Retinal pigment epithelial cell (primary cell): ENCODE data around the gene PDCL3.

ENCODE experiments used
- DNase-seq: peaks from one replicate; pipeline ENCODE4 v3.0.0-alpha.2; 2010; ENCODE audit warnings: low read depth
- H3K4me3 ChIP-seq: 2 replicates; pipeline ENCODE4 v1.5.1; 2011; ENCODE audit warnings: mild to moderate bottlenecking, low read length, control low read depth, moderate library complexity
- CTCF ChIP-seq: conservative IDR thresholded peaks from 2 replicates; pipeline ENCODE4 v1.5.1; 2011; ENCODE audit warnings: low read depth, low read length, control low read depth, inconsistent platforms

PDCL3 gene

DNA sequence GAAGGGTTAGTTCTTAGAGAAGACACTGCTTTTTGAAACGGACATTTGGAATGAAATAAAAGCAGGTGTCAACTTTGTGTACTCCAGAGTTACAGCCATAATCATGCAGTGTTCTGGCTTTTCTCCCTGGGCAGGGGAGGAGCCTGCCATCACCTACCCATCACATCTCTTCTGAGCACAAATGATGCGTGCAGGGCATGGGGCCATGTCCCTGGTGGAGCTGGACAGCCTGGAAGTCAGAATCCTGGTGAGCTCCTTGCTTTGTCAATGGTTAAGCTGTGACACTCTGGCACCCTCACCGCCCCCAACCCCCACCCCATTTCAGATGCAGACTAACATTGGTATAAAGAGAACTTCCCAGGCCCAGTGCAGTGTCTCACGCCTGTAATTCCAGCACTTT is 53.1 kb downstream of the PDCL3 start:
- no peak for DNase-seq
- no peak for TF ChIP-seq CTCF
- no peak overlapping the region for H3K4me3 ChIP-seq

DNA sequence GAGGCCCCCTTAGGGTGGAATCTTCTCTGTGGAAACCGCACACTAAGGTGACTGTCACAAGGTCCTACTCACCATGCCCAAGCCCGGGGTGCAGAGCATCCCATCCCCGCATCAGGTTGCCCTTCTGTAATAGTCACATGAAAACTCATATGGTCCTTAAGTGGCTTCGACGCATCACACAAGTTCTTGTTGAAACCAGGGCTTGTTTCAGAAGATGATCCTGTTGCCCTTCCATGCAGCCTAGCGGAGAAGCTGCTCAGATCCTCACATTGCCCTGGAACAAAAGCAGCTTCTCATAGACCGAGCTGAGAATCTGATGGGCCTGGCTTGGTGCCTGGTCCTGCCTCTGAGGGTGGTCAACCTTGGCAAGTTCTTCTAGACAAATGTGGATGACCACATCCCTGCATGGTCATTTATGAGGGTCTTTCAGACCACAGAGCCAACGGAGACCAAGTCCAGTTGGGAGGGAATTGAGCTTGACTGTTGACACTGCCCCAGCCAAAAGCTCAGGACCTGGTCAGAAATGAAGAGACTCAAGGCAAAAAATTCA is 54.1 kb downstream of the PDCL3 start:
- TF ChIP-seq CTCF: no peak
- no peak overlapping the region for H3K4me3 ChIP-seq
- no peak for DNase-seq

GRCh38 chr2:100619951-100620350 is 57.2 kb downstream of the PDCL3 start:
- no peak overlapping the region for H3K4me3 ChIP-seq
- DNase-seq: no peak
- no peak for TF ChIP-seq CTCF

- no peak overlapping the region for H3K4me3 ChIP-seq
- TF ChIP-seq CTCF: no peak
- no peak for DNase-seq
These were observed 57.7 kb downstream of the PDCL3 start for GRCh38 chr2:100620481-100620880.

DNA sequence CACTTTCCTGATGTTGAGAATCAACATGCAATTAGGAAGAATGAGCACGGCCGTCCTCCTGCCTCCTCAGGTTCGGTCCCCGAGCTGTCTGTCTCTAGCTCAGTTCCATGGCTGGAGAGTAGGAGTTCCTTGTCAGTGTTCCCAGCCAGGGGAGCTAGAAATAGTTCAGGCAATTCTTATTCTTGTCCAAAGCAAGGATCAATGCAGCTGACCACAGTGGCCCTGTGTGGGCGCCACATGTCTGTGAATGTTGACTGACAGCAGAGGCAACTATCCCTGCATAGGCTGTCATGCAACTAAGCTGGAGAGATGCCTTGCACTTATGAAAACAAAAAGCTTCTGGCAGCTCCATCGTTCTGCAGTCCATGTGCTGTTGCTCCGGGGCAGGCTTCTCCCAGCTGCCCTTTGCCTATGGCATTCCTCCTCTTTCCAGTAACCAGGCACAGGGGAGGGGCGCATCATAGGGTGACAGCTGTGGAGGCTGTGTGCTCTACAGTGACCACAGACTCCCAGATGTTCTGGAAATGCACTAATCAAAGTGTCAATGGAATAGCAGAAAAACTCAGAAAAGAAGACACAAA is 58.7 kb downstream of the PDCL3 start:
- H3K4me3 ChIP-seq: no peak overlapping the region
- no peak for TF ChIP-seq CTCF

GRCh38 chr2:100623033-100623715 is 60.4 kb downstream of the PDCL3 start:
- no peak overlapping the region for H3K4me3 ChIP-seq
- TF ChIP-seq CTCF: no peak
- no peak for DNase-seq

More for the DNA sequence above, 58.7 kb downstream of the PDCL3 start:
- DNase-seq: no peak

DNA sequence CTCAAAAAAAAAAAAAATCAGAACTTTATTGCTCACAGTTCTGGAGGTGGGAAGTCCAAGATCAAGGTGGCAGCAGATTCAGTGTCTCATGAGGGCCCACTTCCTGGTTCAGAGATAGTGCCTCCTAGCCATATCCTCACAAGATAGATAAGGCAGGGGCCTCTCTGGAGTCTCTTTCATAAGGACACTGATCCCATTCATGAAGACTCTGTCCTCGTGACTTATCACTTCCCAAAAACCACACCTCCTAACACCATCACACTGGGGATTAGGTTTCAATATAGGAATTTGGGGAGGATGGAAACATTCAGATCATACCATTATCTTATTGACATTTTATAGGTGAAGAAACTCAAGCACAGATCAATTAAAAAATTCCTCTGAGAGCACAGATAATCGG is 61.1 kb downstream of the PDCL3 start:
- TF ChIP-seq CTCF: no peak
- DNase-seq: no peak
- no peak overlapping the region for H3K4me3 ChIP-seq
